ENCODE results near the gene CCNF. TPM values are rescaled to one million over a fixed set of nuclear protein-coding genes. Genes with fewer than 3 reads are reported as not detected.

The CCNF gene
- total RNA-seq, 4 donors from 2014 or later: 4.7 to 19.8 (median 6.9) TPM

GRCh38 chr16:2465653-2466415, 36.6 kb downstream of the CCNF start:
- DNase-seq: no peak
- Histone ChIP-seq H3K4me3 (no peak overlapping the region), H3K4me1 (peaks cover 0 to 25% (median 17%) of the 10 kb centered on the region in 4 donors), H3K27me3 (peaks cover 0 to 20% of the 10 kb centered on the region in 2 donors), H3K36me3 (no peaks in the 10 kb centered on the region), H3K27ac (no peak overlapping the region), H3K9me3 (no peaks in the 10 kb centered on the region)
- TF ChIP-seq POLR2A (IDR thresholded peaks at IDR 0.05): no peak
- TF ChIP-seq CTCF (IDR thresholded peaks at IDR 0.05): no peak

GRCh38 chr16:2466667-2467527, 37.6 kb downstream of the CCNF start:
- DNase-seq: no peak
- H3K4me3 ChIP-seq: peak overlapping the region in 2 of 4 donors; percentile 54 to 56
- H3K27ac ChIP-seq: peak overlapping the region in 1 of 4 donors; percentile 58
- TF ChIP-seq CTCF (IDR thresholded peaks at IDR 0.05) (no peak), POLR2A (IDR thresholded peaks at IDR 0.05) (no peak)
- no peaks in the 10 kb centered on the region for H3K36me3 ChIP-seq
- H3K27me3 ChIP-seq: peaks cover 0 to 30% of the 10 kb centered on the region in 2 donors
- peaks cover 0 to 36% (median 27%) of the 10 kb centered on the region in 4 donors for H3K4me1 ChIP-seq
- H3K9me3 ChIP-seq: no peaks in the 10 kb centered on the region

- peak overlapping the region; percentile 17 to 58 (median 44) for H3K27ac ChIP-seq
Observed at GRCh38 chr16:2467528-2468232, 38.4 kb downstream of the CCNF start.

GRCh38 chr16:2468233-2468724, 39.0 kb downstream of the CCNF start:
- H3K4me3 ChIP-seq: peak overlapping the region; percentile 26 to 56 (median 50)
- peak overlapping the region in 2 of 4 donors; percentile 41 to 58 for H3K27ac ChIP-seq
- H3K9me3 ChIP-seq: no peaks in the 10 kb centered on the region
- peaks cover 0 to 45% (median 29%) of the 10 kb centered on the region in 4 donors for H3K4me1 ChIP-seq
- no peak for TF ChIP-seq CTCF (IDR thresholded peaks at IDR 0.05)
- no peak for TF ChIP-seq POLR2A (IDR thresholded peaks at IDR 0.05)
- H3K36me3 ChIP-seq: no peaks in the 10 kb centered on the region
- no peak for DNase-seq
- peaks cover 0 to 37% of the 10 kb centered on the region in 2 donors for H3K27me3 ChIP-seq

More at GRCh38 chr16:2467528-2468232, 38.4 kb downstream of the CCNF start:
- Histone ChIP-seq H3K36me3 (no peaks in the 10 kb centered on the region), H3K9me3 (no peaks in the 10 kb centered on the region), H3K4me3 (peak overlapping the region; percentile 26 to 56 (median 50)), H3K4me1 (peaks cover 0 to 42% (median 28%) of the 10 kb centered on the region in 4 donors), H3K27me3 (peaks cover 0 to 37% of the 10 kb centered on the region in 2 donors)
- DNase-seq: peak in 1 of 3 donors; percentile 73
- TF ChIP-seq POLR2A (IDR thresholded peaks at IDR 0.05): no peak

GRCh38 chr16:2468725-2469398, 39.6 kb downstream of the CCNF start:
- no peaks in the 10 kb centered on the region for H3K9me3 ChIP-seq
- H3K27ac ChIP-seq: no peak overlapping the region
- no peaks in the 10 kb centered on the region for H3K36me3 ChIP-seq
- peaks cover 0 to 51% (median 33%) of the 10 kb centered on the region in 4 donors for H3K4me1 ChIP-seq
- DNase-seq: peak in 2 of 3 donors; percentile 45 to 62
- TF ChIP-seq POLR2A (IDR thresholded peaks at IDR 0.05) (no peak), CTCF (IDR thresholded peaks at IDR 0.05) (no peak)
- H3K4me3 ChIP-seq: peak overlapping the region in 3 of 4 donors; percentile 46 to 56 (median 54)
- peaks cover 0 to 37% of the 10 kb centered on the region in 2 donors for H3K27me3 ChIP-seq

Data from Peyer's patch (tissue), 4 donors.